DOHH2 (cell line): Measurements from ENCODE around the gene KIZ.

Source experiments
- H3F3A ChIP-seq: fragments of 200-600 bp; sonication (generic), shearing (Covaris generic); 2 replicates; pipeline ENCODE4 v1.6.0; 2016; ENCODE audit warnings: antibody characterized with exemption, mild to moderate bottlenecking; ENCODE audit not compliant: control insufficient read depth, insufficient read depth
- H3K27ac ChIP-seq: fragments of 200-600 bp; sonication (generic); 2 replicates; pipeline ENCODE4 v1.5.1; 2014; ENCODE audit warnings: low read depth, mild to moderate bottlenecking, low read length, moderate library complexity
- H3K27me3 ChIP-seq: fragments of 200-600 bp; sonication (generic); 2 replicates; pipeline ENCODE4 v1.6.1; 2014; ENCODE audit warnings: mild to moderate bottlenecking, low read length, mixed read lengths; ENCODE audit not compliant: control insufficient read depth
- H3K36me3 ChIP-seq: fragments of 200-600 bp; sonication (generic); 2 replicates; pipeline ENCODE4 v1.6.1; 2014; ENCODE audit warnings: mild to moderate bottlenecking, low read length, moderate library complexity, mixed read lengths; ENCODE audit not compliant: control insufficient read depth
- H3K4me1 ChIP-seq: fragments of 200-600 bp; sonication (generic); 2 replicates; pipeline ENCODE4 v1.6.1; 2014; ENCODE audit warnings: mild to moderate bottlenecking, low read length, mixed read lengths; ENCODE audit not compliant: control insufficient read depth
- H3K4me2 ChIP-seq: fragments of 200-600 bp; sonication (generic); 2 replicates; pipeline ENCODE4 v1.6.0; 2014; ENCODE audit warnings: mild to moderate bottlenecking, low read length, moderate library complexity
- H3K4me3 ChIP-seq: fragments of 200-600 bp; sonication (generic); 2 replicates; pipeline ENCODE4 v1.5.1; 2014; ENCODE audit warnings: mild to moderate bottlenecking, low read length, mixed read lengths
- H3K79me2 ChIP-seq: fragments of 200-600 bp; sonication (generic); 2 replicates; pipeline ENCODE4 v1.6.1; 2014; ENCODE audit warnings: mild to moderate bottlenecking, low read length, mixed read lengths; ENCODE audit not compliant: control insufficient read depth
- H3K9me2 ChIP-seq: fragments of 200-600 bp; sonication (generic); replicated peaks from 2 replicates; pipeline ENCODE4 v1.6.1; 2014; ENCODE audit warnings: mild to moderate bottlenecking, low read length, mixed read lengths; ENCODE audit not compliant: control insufficient read depth
- H3K9me3 ChIP-seq: fragments of 200-600 bp; sonication (generic); 2 replicates; pipeline ENCODE4 v1.6.1; 2014; ENCODE audit warnings: antibody characterized with exemption, low read length, mixed read lengths; ENCODE audit not compliant: control insufficient read depth, insufficient read depth
- H4K20me1 ChIP-seq: fragments of 200-600 bp; sonication (generic); 2 replicates; pipeline ENCODE4 v1.6.0; 2014; ENCODE audit warnings: low read depth, mild to moderate bottlenecking, antibody characterized with exemption, low read length, moderate library complexity; ENCODE audit not compliant: control insufficient read depth, insufficient read depth
- CTCF ChIP-seq: fragments of 200-600 bp; sonication (generic); IDR thresholded peaks from one replicate; pipeline ENCODE4 v1.5.1; 2014; ENCODE audit warnings: antibody characterized with exemption, mild to moderate bottlenecking, low read depth, low read length; ENCODE audit not compliant: poor library complexity, severe bottlenecking
- EZH2phosphoT487 ChIP-seq: fragments of 200-600 bp; sonication (generic); IDR thresholded peaks from 2 replicates; pipeline ENCODE4 v1.6.1; 2017; ENCODE audit warnings: borderline replicate concordance, mild to moderate bottlenecking, antibody characterized with exemption, low read length, moderate library complexity, mixed read lengths

The KIZ gene

GRCh38 chr20:21180248-21180647, 54.4 kb downstream of the KIZ start:
- TF ChIP-seq EZH2phosphoT487 (no peak), CTCF (no peak)
- no peak overlapping the region for H3K27ac ChIP-seq
- peaks cover 6% of the 10 kb centered on the region; the same call in 1 of the 2 replicates for H3K9me3 ChIP-seq
- H4K20me1 ChIP-seq, result no peaks in the 10 kb centered on the region
- H3K4me2 ChIP-seq, result no peak overlapping the region
- H3K27me3 ChIP-seq, result no peaks in the 10 kb centered on the region
- no peaks in the 10 kb centered on the region for H3K79me2 ChIP-seq
- H3K36me3 ChIP-seq, result no peaks in the 10 kb centered on the region
- no peaks in the 10 kb centered on the region for H3K4me1 ChIP-seq
- no peaks in the 10 kb centered on the region for H3K9me2 ChIP-seq
- no peak overlapping the region for H3K4me3 ChIP-seq
- no peaks in the 10 kb centered on the region for H3F3A ChIP-seq

DNA sequence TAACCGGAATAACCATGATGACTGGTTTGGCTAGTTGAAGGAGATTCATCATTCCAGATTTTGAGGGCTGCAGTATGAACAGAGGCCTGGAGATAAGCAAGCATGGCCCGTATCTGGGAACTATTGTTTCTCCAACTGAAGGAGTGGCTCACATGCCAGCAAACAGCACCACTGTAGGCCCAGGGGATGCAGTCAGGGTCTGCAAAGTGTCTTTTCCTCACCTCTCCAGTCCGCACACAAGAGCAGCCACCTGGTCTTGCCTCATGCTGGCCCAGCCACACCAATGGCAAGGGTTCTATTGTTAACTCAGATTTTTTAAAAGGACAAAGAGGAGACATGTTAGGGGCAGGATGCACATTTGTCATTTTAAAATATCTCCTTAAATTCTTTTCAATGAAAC, 55.1 kb downstream of the KIZ start:
- no peaks in the 10 kb centered on the region for H3K4me1 ChIP-seq
- H3K9me3 ChIP-seq, result peaks cover 6% of the 10 kb centered on the region; the same call in 1 of the 2 replicates
- H3K27me3 ChIP-seq, result no peaks in the 10 kb centered on the region
- no peaks in the 10 kb centered on the region for H3F3A ChIP-seq
- no peak overlapping the region for H3K4me3 ChIP-seq
- H3K9me2 ChIP-seq, result no peaks in the 10 kb centered on the region
- no peaks in the 10 kb centered on the region for H3K79me2 ChIP-seq
- no peaks in the 10 kb centered on the region for H4K20me1 ChIP-seq
- no peaks in the 10 kb centered on the region for H3K36me3 ChIP-seq
- H3K27ac ChIP-seq, result no peak overlapping the region
- H3K4me2 ChIP-seq, result no peak overlapping the region
- TF ChIP-seq EZH2phosphoT487 (no peak), CTCF (no peak)

DNA sequence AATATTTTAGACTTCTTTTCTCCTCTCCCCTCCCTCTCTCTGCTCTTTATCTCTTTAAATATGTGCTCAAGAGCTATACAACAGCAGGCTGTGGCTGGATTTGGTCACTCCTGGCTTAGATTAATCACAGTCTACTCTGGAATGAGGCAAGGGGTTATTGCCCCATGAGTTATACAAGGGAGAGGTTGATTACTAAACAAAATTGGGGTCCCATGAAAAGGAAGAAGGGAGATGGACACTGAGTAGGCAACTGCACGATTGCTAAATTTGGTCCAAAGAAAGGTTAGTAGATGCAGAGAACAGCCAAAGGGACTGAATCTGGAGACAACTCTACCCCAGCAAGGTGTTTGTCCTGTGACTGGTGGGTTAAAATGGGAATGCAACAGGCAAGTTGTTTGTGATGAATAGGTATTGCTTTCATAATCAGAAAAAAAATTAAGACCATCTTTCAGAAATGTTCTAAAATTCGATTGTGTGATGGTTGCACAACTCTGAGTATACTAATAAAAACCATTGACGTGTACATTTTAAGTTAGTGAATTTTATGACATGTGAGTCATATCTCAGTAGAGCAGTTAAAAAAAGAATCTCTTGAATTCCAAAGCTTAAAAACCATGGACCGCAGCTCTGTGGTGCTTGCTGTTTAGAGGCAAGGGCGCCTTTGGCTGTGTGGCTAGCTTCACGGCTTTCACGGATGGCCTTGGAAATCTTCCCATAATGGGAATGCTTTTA, 57.1 kb downstream of the KIZ start:
- no peaks in the 10 kb centered on the region for H3K9me2 ChIP-seq
- H3K4me2 ChIP-seq, result no peak overlapping the region
- no peaks in the 10 kb centered on the region for H3F3A ChIP-seq
- H3K27me3 ChIP-seq, result no peaks in the 10 kb centered on the region
- H3K9me3 ChIP-seq, result no peaks in the 10 kb centered on the region; the same call in 1 of the 2 replicates
- H4K20me1 ChIP-seq, result no peaks in the 10 kb centered on the region
- H3K4me1 ChIP-seq, result no peaks in the 10 kb centered on the region
- H3K79me2 ChIP-seq, result no peaks in the 10 kb centered on the region
- no peak for TF ChIP-seq CTCF
- TF ChIP-seq EZH2phosphoT487, result no peak
- no peaks in the 10 kb centered on the region for H3K36me3 ChIP-seq
- H3K4me3 ChIP-seq, result no peak overlapping the region
- H3K27ac ChIP-seq, result no peak overlapping the region
